ENCODE results near the gene SLFN12L. TPM values are rescaled to one million over a fixed set of nuclear protein-coding genes. Genes with fewer than 3 reads are reported as not detected.
A peak's percentile ranks its signal among the peaks of the same experiment; 100 is the strongest.

SLFN12L gene
- total and polyA plus RNA-seq, 9 of the 15 experiments (the other 6 are each of a cell fraction or from before 2014, with no cell fraction given), result 0.04 to 0.31 (median 0.08) TPM; not detected in 3

DNA sequence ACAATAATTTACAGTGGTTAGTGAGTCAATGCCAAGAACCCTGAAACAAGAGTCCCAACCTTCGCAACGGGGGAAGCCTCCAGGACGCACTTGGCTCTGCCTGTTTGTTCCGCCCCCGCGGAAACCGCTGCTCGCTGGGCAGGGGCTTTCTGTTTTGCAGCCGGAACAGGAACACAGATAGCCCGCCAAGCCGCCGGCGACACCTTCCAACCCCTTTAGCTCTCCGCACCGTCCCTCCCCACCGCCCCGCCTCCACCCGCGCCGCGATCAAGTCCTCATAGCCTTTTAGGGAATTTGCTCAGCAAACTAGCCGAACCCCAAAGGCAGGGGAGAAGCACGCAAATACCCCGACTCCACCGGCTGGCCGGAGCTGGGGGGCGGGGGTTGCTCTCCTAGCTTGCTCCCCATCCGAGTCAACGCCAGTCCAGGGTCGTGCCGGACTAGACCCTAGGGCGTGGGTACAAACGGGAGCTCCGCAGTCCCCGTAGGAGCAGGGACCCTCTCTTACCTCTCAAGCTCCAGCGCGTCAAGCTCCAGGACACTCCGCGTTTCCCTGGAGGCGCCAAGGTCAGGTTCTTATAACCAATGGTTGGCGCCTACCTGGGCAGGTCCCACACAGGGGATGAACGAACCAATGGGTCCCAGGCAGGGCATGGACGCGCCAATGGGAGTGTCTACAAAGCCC lies 89.1 kb downstream of the SLFN12L start, which contains the start of gene SLFN13 (continued):
- TF ChIP-seq, protein P1, sequence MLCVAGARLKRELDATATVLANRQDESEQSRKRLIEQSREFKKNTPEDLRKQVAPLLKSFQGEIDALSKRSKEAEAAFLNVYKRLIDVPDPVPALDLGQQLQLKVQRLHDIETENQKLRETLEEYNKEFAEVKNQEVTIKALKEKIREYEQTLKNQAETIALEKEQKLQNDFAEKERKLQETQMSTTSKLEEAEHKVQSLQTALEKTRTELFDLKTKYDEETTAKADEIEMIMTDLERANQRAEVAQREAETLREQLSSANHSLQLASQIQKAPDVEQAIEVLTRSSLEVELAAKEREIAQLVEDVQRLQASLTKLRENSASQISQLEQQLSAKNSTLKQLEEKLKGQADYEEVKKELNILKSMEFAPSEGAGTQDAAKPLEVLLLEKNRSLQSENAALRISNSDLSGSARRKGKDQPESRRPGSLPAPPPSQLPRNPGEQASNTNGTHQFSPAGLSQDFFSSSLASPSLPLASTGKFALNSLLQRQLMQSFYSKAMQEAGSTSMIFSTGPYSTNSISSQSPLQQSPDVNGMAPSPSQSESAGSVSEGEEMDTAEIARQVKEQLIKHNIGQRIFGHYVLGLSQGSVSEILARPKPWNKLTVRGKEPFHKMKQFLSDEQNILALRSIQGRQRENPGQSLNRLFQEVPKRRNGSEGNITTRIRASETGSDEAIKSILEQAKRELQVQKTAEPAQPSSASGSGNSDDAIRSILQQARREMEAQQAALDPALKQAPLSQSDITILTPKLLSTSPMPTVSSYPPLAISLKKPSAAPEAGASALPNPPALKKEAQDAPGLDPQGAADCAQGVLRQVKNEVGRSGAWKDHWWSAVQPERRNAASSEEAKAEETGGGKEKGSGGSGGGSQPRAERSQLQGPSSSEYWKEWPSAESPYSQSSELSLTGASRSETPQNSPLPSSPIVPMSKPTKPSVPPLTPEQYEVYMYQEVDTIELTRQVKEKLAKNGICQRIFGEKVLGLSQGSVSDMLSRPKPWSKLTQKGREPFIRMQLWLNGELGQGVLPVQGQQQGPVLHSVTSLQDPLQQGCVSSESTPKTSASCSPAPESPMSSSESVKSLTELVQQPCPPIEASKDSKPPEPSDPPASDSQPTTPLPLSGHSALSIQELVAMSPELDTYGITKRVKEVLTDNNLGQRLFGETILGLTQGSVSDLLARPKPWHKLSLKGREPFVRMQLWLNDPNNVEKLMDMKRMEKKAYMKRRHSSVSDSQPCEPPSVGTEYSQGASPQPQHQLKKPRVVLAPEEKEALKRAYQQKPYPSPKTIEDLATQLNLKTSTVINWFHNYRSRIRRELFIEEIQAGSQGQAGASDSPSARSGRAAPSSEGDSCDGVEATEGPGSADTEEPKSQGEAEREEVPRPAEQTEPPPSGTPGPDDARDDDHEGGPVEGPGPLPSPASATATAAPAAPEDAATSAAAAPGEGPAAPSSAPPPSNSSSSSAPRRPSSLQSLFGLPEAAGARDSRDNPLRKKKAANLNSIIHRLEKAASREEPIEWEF (CRISPR knock-in tag; IDR thresholded peaks at IDR 0.05), result no peak
- TF ChIP-seq CXXC5 (CRISPR knock-in tag; IDR thresholded peaks at IDR 0.05), result 0 out of 2 replicates have a peak, but pooled peaks have one; percentile 22
- TF ChIP-seq ZNF780A (CRISPR knock-in tag; IDR thresholded peaks at IDR 0.05), result no peak

DNA sequence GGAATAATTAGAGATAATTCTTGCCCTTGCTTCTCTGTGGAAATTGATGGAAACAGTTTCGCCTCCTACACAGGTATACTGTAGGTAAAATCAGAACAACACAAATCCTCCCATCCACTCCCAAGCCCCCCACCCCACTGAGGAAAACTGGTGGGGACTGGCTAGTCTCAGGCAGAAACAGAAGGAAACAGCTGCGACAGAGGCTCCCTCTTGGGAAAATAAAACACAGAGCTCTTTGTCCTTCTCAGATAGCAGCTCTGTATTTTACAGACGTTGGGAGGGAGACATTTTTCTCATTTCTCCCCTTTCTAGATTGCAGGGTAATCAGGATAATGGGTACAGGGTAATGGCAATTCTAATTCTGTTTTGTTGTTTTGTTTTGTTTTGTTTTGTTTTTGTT lies 90.0 kb downstream of the SLFN12L start:
- no peaks in the 10 kb centered on the region for H4K20me1 ChIP-seq (replicated peaks; ENCODE audit: control insufficient read depth, insufficient read depth, low read length)
- WGBS (ENCODE audit: insufficient coverage, low coverage, missing lambda C conversion rate), result 21% methylated on average over 3 of the region's 3 CpGs
- H3K27me3 ChIP-seq (ENCODE audit: control insufficient read depth in 2 of 2, insufficient read depth in 2 of 2, low read length in 2 of 2), result peaks cover 13 to 19% of the 10 kb centered on the region in 2 experiments; a peak in 4 of 5 replicates
- H3K36me3 ChIP-seq (ENCODE audit: control insufficient read depth, insufficient read depth, low read length), result no peaks in the 10 kb centered on the region
- ChIA-PET POLR2A (interaction anchor here (0.6 kb wide), 1 partner anchor 401 kb away, joined by 3 read pairs; no protein-coding TSS in a partner anchor), CTCF (ENCODE audit: low intra/inter-chr PET ratio) (no interaction called here)
- H2AFZ ChIP-seq (ENCODE audit: low read depth, low read length), result peak overlapping the region; percentile 54; the same call in 1 of the 2 replicates
- no peak overlapping the region for H3K27ac ChIP-seq (ENCODE audit: extremely low read depth, low read depth, low read length)
- no peak overlapping the region for H3K9ac ChIP-seq (ENCODE audit: insufficient read depth in 1 of 2, low read depth in 2 of 2, low read length in 2 of 2)
- no peaks in the 10 kb centered on the region for H3K79me2 ChIP-seq (ENCODE audit: control insufficient read depth, insufficient read depth, low read length)
- H3K4me2 ChIP-seq (ENCODE audit: insufficient read depth, low read length), result peak overlapping the region; percentile 17; the same call in 1 of the 2 replicates
- ATAC-seq (no peak), FAIRE-seq (peak; percentile 15), DNase-seq (ENCODE audit: extremely low read depth in 1 of 4, low spot score in 3 of 4) (no peak)
- H3K4me3 ChIP-seq, result no peak overlapping the region
- H3K4me1 ChIP-seq (replicated peaks in 1 of 2; ENCODE audit: control insufficient read depth in 2 of 2, insufficient read depth in 2 of 2, low read length in 2 of 2), result peaks cover 0 to 13% of the 10 kb centered on the region in 2 experiments; a peak in 2 of 5 replicates
- in situ Hi-C loops (cut with MboI) (no loop called here), intact Hi-C loops (cut with micrococcal nuclease) (no loop called here)
- H3K9me3 ChIP-seq (replicated peaks; ENCODE audit: control insufficient read depth, insufficient read depth, low read depth, low read length), result no peaks in the 10 kb centered on the region
- H3K9me1 ChIP-seq (ENCODE audit: control insufficient read depth, insufficient read depth, low read length), result no peaks in the 10 kb centered on the region
- no TSS peak for BruUV-seq (replicated peaks)
- TF ChIP-seq, protein P2, sequence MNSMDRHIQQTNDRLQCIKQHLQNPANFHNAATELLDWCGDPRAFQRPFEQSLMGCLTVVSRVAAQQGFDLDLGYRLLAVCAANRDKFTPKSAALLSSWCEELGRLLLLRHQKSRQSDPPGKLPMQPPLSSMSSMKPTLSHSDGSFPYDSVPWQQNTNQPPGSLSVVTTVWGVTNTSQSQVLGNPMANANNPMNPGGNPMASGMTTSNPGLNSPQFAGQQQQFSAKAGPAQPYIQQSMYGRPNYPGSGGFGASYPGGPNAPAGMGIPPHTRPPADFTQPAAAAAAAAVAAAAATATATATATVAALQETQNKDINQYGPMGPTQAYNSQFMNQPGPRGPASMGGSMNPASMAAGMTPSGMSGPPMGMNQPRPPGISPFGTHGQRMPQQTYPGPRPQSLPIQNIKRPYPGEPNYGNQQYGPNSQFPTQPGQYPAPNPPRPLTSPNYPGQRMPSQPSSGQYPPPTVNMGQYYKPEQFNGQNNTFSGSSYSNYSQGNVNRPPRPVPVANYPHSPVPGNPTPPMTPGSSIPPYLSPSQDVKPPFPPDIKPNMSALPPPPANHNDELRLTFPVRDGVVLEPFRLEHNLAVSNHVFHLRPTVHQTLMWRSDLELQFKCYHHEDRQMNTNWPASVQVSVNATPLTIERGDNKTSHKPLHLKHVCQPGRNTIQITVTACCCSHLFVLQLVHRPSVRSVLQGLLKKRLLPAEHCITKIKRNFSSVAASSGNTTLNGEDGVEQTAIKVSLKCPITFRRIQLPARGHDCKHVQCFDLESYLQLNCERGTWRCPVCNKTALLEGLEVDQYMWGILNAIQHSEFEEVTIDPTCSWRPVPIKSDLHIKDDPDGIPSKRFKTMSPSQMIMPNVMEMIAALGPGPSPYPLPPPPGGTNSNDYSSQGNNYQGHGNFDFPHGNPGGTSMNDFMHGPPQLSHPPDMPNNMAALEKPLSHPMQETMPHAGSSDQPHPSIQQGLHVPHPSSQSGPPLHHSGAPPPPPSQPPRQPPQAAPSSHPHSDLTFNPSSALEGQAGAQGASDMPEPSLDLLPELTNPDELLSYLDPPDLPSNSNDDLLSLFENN (IDR thresholded peaks at IDR 0.05; ENCODE audit: low read depth in 2 of 2, low read length in 2 of 2), result no peak
- TF ChIP-seq SP1 (CRISPR knock-in tag; IDR thresholded peaks at IDR 0.05), result no peak
- TF ChIP-seq, protein P3, sequence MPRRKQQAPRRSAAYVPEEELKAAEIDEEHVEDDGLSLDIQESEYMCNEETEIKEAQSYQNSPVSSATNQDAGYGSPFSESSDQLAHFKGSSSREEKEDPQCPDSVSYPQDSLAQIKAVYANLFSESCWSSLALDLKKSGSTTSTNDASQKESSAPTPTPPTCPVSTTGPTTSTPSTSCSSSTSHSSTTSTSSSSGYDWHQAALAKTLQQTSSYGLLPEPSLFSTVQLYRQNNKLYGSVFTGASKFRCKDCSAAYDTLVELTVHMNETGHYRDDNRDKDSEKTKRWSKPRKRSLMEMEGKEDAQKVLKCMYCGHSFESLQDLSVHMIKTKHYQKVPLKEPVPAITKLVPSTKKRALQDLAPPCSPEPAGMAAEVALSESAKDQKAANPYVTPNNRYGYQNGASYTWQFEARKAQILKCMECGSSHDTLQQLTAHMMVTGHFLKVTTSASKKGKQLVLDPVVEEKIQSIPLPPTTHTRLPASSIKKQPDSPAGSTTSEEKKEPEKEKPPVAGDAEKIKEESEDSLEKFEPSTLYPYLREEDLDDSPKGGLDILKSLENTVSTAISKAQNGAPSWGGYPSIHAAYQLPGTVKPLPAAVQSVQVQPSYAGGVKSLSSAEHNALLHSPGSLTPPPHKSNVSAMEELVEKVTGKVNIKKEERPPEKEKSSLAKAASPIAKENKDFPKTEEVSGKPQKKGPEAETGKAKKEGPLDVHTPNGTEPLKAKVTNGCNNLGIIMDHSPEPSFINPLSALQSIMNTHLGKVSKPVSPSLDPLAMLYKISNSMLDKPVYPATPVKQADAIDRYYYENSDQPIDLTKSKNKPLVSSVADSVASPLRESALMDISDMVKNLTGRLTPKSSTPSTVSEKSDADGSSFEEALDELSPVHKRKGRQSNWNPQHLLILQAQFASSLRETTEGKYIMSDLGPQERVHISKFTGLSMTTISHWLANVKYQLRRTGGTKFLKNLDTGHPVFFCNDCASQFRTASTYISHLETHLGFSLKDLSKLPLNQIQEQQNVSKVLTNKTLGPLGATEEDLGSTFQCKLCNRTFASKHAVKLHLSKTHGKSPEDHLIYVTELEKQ (CRISPR knock-in tag; IDR thresholded peaks at IDR 0.05), result no peak

Measured in K562 (cell line).